Body of pancreas (tissue), 4 donors: ENCODE measurements around the gene SLC35E1.

Source experiments
- CTCF ChIP-seq, 7 experiments: fragments of 450-650 bp in 4 of 7; fragments of 200-600 bp in 3 of 7; sonication (generic) in 3 of 7; IDR thresholded peaks; one replicate each; pipeline ENCODE4 v1.5.1; 2016 to 2019; ENCODE audit warnings: antibody characterized with exemption in 7 of 7
- POLR2A ChIP-seq, 3 donors: fragments of 450-650 bp; IDR thresholded peaks; one replicate each; pipeline ENCODE4 v1.6.1; 2016; ENCODE audit warnings: antibody characterized with exemption in 3 of 3, mild to moderate bottlenecking in 2 of 3

GRCh38 chr19:16532440-16533234 lies 39.6 kb downstream of the SLC35E1 start:
- TF ChIP-seq CTCF (IDR thresholded peaks at IDR 0.05) (no peak), POLR2A (IDR thresholded peaks at IDR 0.05) (no peak)
